ENCODE data around the gene LDHAL6B.

Gene LDHAL6B

GRCh38 chr15:59242649-59243048 lies 36.0 kb downstream of the LDHAL6B start:
- TF ChIP-seq CTCF (IDR thresholded peaks at IDR 0.05; ENCODE audit: borderline replicate concordance, control extremely low read depth, extremely low read depth, insufficient read depth, missing control alignments): no peak
- no peak for DNase-seq (ENCODE audit: low spot score)
- in situ Hi-C loops (cut with MboI; ENCODE audit: low sequenced_read_pairs, unreplicated experiment): no loop called here

GRCh38 chr15:59243622-59244021 lies 37.0 kb downstream of the LDHAL6B start:
- TF ChIP-seq CTCF (IDR thresholded peaks at IDR 0.05; ENCODE audit: borderline replicate concordance, control extremely low read depth, extremely low read depth, insufficient read depth, missing control alignments): no peak
- DNase-seq (ENCODE audit: low spot score): no peak
- in situ Hi-C loops (cut with MboI; ENCODE audit: low sequenced_read_pairs, unreplicated experiment): no loop called here

GRCh38 chr15:59244337-59244736 lies 37.7 kb downstream of the LDHAL6B start:
- in situ Hi-C loops (cut with MboI; ENCODE audit: low sequenced_read_pairs, unreplicated experiment): no loop called here
- DNase-seq (ENCODE audit: low spot score): peak; percentile 60
- no peak for TF ChIP-seq CTCF (IDR thresholded peaks at IDR 0.05; ENCODE audit: borderline replicate concordance, control extremely low read depth, extremely low read depth, insufficient read depth, missing control alignments)

- in situ Hi-C loops (cut with MboI; ENCODE audit: low sequenced_read_pairs, unreplicated experiment): no loop called here
- no peak for TF ChIP-seq CTCF (IDR thresholded peaks at IDR 0.05; ENCODE audit: borderline replicate concordance, control extremely low read depth, extremely low read depth, insufficient read depth, missing control alignments)
- DNase-seq (ENCODE audit: low spot score): no peak
Measured at GRCh38 chr15:59245559-59245958, 38.9 kb downstream of the LDHAL6B start.

- peak; percentile 54 for TF ChIP-seq CTCF (IDR thresholded peaks at IDR 0.05; ENCODE audit: borderline replicate concordance, control extremely low read depth, extremely low read depth, insufficient read depth, missing control alignments)
- in situ Hi-C loops (cut with MboI; ENCODE audit: low sequenced_read_pairs, unreplicated experiment): no loop called here
- DNase-seq (ENCODE audit: low spot score): no peak
Measured at GRCh38 chr15:59247364-59247763, 40.7 kb downstream of the LDHAL6B start.

- no peak for TF ChIP-seq CTCF (IDR thresholded peaks at IDR 0.05; ENCODE audit: borderline replicate concordance, control extremely low read depth, extremely low read depth, insufficient read depth, missing control alignments)
- in situ Hi-C loops (cut with MboI; ENCODE audit: low sequenced_read_pairs, unreplicated experiment): no loop called here
Measured at GRCh38 chr15:59249816-59250215, 43.2 kb downstream of the LDHAL6B start.

GRCh38 chr15:59250249-59250648 lies 43.6 kb downstream of the LDHAL6B start:
- no peak for TF ChIP-seq CTCF (IDR thresholded peaks at IDR 0.05; ENCODE audit: borderline replicate concordance, control extremely low read depth, extremely low read depth, insufficient read depth, missing control alignments)
- no peak for DNase-seq (ENCODE audit: low spot score)
- in situ Hi-C loops (cut with MboI; ENCODE audit: low sequenced_read_pairs, unreplicated experiment): no loop called here

More at GRCh38 chr15:59249816-59250215, 43.2 kb downstream of the LDHAL6B start:
- DNase-seq (ENCODE audit: low spot score): no peak

All from GM13976 (cell line).